MCF 10A (cell line): ENCODE data around the gene TANC1. TPM values are rescaled to one million over a fixed set of nuclear protein-coding genes. Genes with fewer than 3 reads are reported as not detected.

Experiments
- BruUV-seq: library from RNA; stranded (reverse); fragments of 400-500 nt; replicated peaks from 2 replicates; lab custom pipeline; 2021; lab: Mats Ljungman, UMichigan
- CTCF ChIA-PET: fragments of 300-600 bp; sonication (Branson Sonifier 250); formaldehyde crosslinking; extraction: SDS; loops from one replicate; lab custom pipeline; 2021; ENCODE audit warnings: antibody characterized with exemption, inconsistent platforms; lab: Yijun Ruan, JAX
- POLR2A ChIA-PET: fragments of 300-600, 350-650 bp; sonication (Branson Sonifier 250); formaldehyde crosslinking; extraction: SDS; loops from one replicate; lab custom pipeline; 2020; ENCODE audit warnings: antibody characterized with exemption, inconsistent platforms; lab: Yijun Ruan, JAX
- DNase-seq: peaks from one replicate; pipeline ENCODE4 v3.0.0-alpha.2; 2018; ENCODE audit not compliant: unreplicated experiment
- H3K27ac Mint-ChIP-seq: one replicate; pipeline ENCODE4 v1.8.0; 2022; ENCODE audit warnings: mild to moderate bottlenecking, low read depth, mixed read lengths; ENCODE audit not compliant: unreplicated experiment
- H3K27me3 Mint-ChIP-seq: one replicate; pipeline ENCODE4 v1.8.0; 2022; ENCODE audit warnings: mixed read lengths; ENCODE audit not compliant: insufficient read depth, unreplicated experiment
- H3K36me3 Mint-ChIP-seq: one replicate; pipeline ENCODE4 v1.8.0; 2022; ENCODE audit warnings: mild to moderate bottlenecking, moderate library complexity, mixed read lengths; ENCODE audit not compliant: insufficient read depth, unreplicated experiment
- H3K4me1 Mint-ChIP-seq: one replicate; pipeline ENCODE4 v1.8.0; 2022; ENCODE audit warnings: mixed read lengths; ENCODE audit not compliant: insufficient read depth, unreplicated experiment
- H3K4me3 Mint-ChIP-seq: one replicate; pipeline ENCODE4 v1.8.0; 2022; ENCODE audit warnings: mild to moderate bottlenecking, moderate library complexity, mixed read lengths; ENCODE audit not compliant: unreplicated experiment
- H3K9me3 Mint-ChIP-seq: one replicate; pipeline ENCODE4 v1.8.0; 2022; ENCODE audit warnings: mixed read lengths; ENCODE audit not compliant: unreplicated experiment
- intact Hi-C: fragments of 100-400 bp; cut with micrococcal nuclease; formaldehyde crosslinking; loops from 2 replicates; pipeline ENCODE4 v1.14.1; 2022
- total RNA-seq: library from RNA; stranded (reverse); gene quantifications from 2 replicates; pipeline ENCODE4 v1.2.3, GENCODE V29; 2022
- TF ChIP-seq, protein P1 (sequence below): fragments of 200-600 bp; IDR thresholded peaks from one replicate; pipeline ENCODE4 v1.8.0; 2022; ENCODE audit warnings: antibody characterized with exemption, mild to moderate bottlenecking; ENCODE audit not compliant: unreplicated experiment

Gene TANC1
- total RNA-seq, 1 experiment from 2014 or later: 35.3 TPM

DNA sequence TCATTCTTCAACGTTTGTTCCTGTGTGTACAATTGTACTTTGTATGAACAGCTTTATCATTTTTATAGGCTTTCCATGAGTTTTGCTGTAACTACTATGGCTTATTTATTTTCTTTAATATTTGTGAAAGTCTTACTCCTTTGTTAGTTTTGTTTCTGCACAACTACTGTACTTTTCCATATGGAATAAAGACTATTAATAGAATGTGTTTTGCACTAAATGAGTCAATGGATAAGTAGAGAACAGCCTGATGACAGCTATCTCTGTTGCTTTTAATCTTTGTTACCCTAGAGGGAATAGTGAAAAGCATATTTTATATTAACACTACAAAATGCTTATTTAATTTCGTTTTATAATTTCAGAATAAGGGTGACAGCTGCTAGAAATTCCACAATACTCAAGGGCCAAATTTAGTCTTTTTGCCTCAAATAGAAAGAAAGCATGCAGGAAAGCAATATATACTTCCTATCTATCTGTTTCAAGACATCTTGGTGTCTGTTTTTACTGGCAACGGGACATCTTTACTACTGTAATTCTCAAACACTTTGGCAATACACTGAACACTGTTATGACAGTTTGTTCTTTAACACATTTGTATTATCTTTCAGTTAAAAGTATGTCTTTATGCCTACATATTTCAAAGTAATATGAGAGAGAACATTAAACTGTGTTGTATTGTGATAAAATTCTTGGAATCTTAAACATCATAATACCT is 264.2 kb downstream of the TANC1 start:
- no peak overlapping the region for H3K27ac Mint-ChIP-seq
- ChIA-PET POLR2A (interaction anchor here (0.7 to 1.8 kb wide), 2 partner anchors 17 to 58 kb away, joined by 4 to 5 read pairs; no protein-coding TSS in a partner anchor), CTCF (no interaction called here)
- peaks cover 6% of the 10 kb centered on the region for H3K4me1 Mint-ChIP-seq
- no peaks in the 10 kb centered on the region for H3K27me3 Mint-ChIP-seq
- intact Hi-C loops: no loop called here
- no peaks in the 10 kb centered on the region for H3K9me3 Mint-ChIP-seq
- TF ChIP-seq, protein P1, sequence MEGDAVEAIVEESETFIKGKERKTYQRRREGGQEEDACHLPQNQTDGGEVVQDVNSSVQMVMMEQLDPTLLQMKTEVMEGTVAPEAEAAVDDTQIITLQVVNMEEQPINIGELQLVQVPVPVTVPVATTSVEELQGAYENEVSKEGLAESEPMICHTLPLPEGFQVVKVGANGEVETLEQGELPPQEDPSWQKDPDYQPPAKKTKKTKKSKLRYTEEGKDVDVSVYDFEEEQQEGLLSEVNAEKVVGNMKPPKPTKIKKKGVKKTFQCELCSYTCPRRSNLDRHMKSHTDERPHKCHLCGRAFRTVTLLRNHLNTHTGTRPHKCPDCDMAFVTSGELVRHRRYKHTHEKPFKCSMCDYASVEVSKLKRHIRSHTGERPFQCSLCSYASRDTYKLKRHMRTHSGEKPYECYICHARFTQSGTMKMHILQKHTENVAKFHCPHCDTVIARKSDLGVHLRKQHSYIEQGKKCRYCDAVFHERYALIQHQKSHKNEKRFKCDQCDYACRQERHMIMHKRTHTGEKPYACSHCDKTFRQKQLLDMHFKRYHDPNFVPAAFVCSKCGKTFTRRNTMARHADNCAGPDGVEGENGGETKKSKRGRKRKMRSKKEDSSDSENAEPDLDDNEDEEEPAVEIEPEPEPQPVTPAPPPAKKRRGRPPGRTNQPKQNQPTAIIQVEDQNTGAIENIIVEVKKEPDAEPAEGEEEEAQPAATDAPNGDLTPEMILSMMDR: no peak
- H3K36me3 Mint-ChIP-seq: peaks cover 87% of the 10 kb centered on the region
- no TSS peak for BruUV-seq
- no peak for DNase-seq
- no peak overlapping the region for H3K4me3 Mint-ChIP-seq

DNA sequence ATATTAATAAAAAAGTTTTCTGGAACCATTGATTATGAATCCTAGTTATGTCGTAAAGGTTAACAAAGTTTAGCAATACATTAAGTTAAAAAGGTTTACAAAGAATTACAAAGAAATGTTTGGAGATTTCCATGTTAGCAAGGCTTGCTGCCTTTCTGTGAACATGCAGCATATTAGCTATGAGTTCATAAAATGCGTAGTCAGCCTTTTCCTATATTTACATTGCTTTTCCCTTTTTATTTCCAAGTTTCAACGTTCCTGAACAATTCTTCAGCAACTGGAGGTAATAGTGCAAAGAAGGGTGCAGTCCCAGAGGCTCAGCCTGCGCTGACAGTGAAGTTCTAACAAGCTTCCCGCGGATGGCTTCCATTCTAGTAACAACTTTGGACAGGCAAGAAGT is 266.4 kb downstream of the TANC1 start:
- no TSS peak for BruUV-seq
- CTCF ChIA-PET: interaction anchor here (0.7 kb wide), 1 partner anchor 190 kb away, joined by 3 read pairs; no protein-coding TSS in a partner anchor
- TF ChIP-seq, protein P1: no peak
- POLR2A ChIA-PET: interaction anchor here (0.7 to 1.2 kb wide), 3 partner anchors 11 to 74 kb away, joined by 3 read pairs; no protein-coding TSS in a partner anchor
- peaks cover 6% of the 10 kb centered on the region for H3K4me1 Mint-ChIP-seq
- H3K9me3 Mint-ChIP-seq: no peaks in the 10 kb centered on the region
- peaks cover 81% of the 10 kb centered on the region for H3K36me3 Mint-ChIP-seq
- intact Hi-C loops: no loop called here
- H3K4me3 Mint-ChIP-seq: no peak overlapping the region
- no peak overlapping the region for H3K27ac Mint-ChIP-seq
- H3K27me3 Mint-ChIP-seq: no peaks in the 10 kb centered on the region
- no peak for DNase-seq

DNA sequence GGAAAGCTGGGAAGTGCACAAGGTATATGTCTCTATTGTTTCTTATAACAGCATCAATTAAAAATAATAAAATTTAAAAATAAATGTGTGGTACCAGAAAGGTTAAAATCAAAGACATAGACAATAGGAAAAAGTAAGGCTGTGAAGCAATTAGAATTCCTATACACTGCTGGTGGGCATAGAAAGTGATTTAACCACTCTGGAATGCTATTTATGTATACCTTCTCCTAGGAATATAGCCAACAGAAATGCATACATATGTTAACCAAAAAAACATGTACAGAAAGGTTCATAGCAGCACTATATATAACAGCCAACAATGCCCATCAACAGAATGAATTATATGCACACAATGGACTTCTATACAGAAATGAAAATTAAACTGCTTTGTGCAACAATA is 275.1 kb downstream of the TANC1 start:
- Mint-ChIP-seq H3K36me3 (peaks cover 72% of the 10 kb centered on the region), H3K27ac (no peak overlapping the region), H3K27me3 (no peaks in the 10 kb centered on the region), H3K4me1 (peaks cover 6% of the 10 kb centered on the region), H3K4me3 (no peak overlapping the region), H3K9me3 (peaks cover 5% of the 10 kb centered on the region)
- ChIA-PET POLR2A (no interaction called here), CTCF (interaction anchor here (0.7 kb wide), 1 partner anchor 968 kb away, joined by 4 read pairs; no protein-coding TSS in a partner anchor)
- peak; percentile 13 for DNase-seq
- intact Hi-C loops: loop anchor here (10.0 kb wide), 1 partner anchor 271 kb away; no protein-coding TSS in a partner anchor
- no TSS peak for BruUV-seq
- TF ChIP-seq, protein P1: no peak

DNA sequence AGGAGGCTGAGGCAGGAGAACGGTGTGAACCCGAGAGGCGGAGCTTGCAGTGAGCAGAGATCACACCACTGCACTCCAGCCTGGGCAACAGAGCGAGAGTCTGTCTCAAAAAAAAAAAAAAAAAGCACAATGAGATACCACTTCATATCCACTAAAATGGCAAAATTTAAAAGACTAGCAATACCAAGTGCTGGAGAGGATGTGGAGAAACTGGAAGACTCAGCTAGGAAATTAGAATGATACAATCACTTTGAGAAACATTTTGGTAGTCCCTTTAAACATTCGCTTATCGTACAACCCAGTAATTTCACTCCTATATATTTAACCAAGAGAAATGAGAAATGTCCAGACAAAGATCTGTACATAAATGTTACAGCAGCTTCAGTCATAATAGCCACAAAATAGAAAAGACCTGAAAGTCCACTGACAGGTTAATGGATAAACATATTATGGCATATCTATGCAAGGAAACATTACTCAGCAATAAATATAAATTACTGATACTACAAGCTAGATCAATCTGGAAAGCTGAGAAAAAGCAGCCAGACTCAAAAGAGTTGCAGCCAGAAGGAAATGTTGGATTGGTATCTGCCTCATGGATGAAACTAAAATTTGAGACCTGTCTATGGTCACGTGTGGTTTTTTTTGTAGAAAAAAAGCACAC is 278.0 kb downstream of the TANC1 start:
- TF ChIP-seq, protein P1: no peak
- Mint-ChIP-seq H3K27me3 (no peaks in the 10 kb centered on the region), H3K4me3 (no peak overlapping the region), H3K9me3 (peaks cover 5% of the 10 kb centered on the region), H3K36me3 (peaks cover 64% of the 10 kb centered on the region), H3K4me1 (peaks cover 12% of the 10 kb centered on the region), H3K27ac (no peak overlapping the region)
- DNase-seq: no peak
- CTCF ChIA-PET: no interaction called here
- intact Hi-C loops: loop anchor here (10.0 kb wide), 1 partner anchor 268 kb away; no protein-coding TSS in a partner anchor
- POLR2A ChIA-PET: interaction anchor here (0.7 kb wide), 1 partner anchor 493 kb away, joined by 3 read pairs; no protein-coding TSS in a partner anchor
- no TSS peak for BruUV-seq
